Measurements from ENCODE around the gene TRIM16. TPM values are rescaled to one million over a fixed set of nuclear protein-coding genes. Genes with fewer than 3 reads are reported as not detected.
"Not testable (repeated sequence)": the region's sequence is repeated elsewhere in the genome, so short reads cannot be mapped to it uniquely, and the experiment has no call there.

Gene TRIM16
- polyA plus RNA-seq, 2 of the 4 experiments (the other 2 are of a cell fraction) = 275 to 297 TPM

DNA sequence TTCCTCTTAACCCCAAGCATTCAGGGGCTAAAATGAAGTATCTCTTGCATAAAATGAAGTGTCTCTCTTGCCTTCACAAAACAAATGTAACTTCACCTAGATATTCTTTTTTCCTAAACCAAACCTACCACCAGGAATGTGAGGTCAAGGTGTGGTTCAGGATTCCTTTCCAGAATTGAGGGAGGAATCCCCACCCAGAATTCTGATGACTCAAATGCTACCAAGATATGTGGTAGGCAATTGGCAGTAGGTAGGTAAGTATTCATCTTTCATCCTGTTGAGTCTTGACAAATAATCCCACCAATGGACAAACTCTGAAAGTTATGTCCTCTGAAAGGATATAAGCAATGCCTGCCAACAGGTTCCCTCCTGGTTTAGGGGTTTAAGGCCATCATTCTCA, 26.2 kb downstream of the TRIM16 start:
- Histone ChIP-seq H3K9me3 (no peaks in the 10 kb centered on the region), H3K4me3 (no peak overlapping the region), H3K4me1 (peaks cover 33% of the 10 kb centered on the region), H3K27ac (peak overlapping the region; percentile 49 to 56; a peak in 5 of 6 replicates), H3K4me2 (peak overlapping the region; percentile 41)
- POLR2A ChIA-PET = no interaction called here
- no peak for ATAC-seq
- CTCF ChIA-PET = interaction anchor here (2.2 kb wide), 1 partner anchor 8 kb away, joined by 6 read pairs; no protein-coding TSS in a partner anchor
- DNase-seq (ENCODE audit: low read depth in 1 of 2, low spot score in 1 of 2) = no peak
- no peak for TF ChIP-seq TFCP2L1 (CRISPR knock-in tag; IDR thresholded peaks at IDR 0.05)
- no peak for TF ChIP-seq HOXB13 (CRISPR knock-in tag; IDR thresholded peaks at IDR 0.05; ENCODE audit: low read depth)
- FAIRE-seq = no peak

- peak overlapping the region; percentile 2 to 57; a peak in 3 of 6 replicates for H3K27ac ChIP-seq
- DNase-seq (ENCODE audit: low read depth in 1 of 2, low spot score in 1 of 2) (no peak), FAIRE-seq (no peak), ATAC-seq (no peak)
- H3K9me3 ChIP-seq = no peaks in the 10 kb centered on the region
- 67% methylated on average over 3 of the region's 3 CpGs for WGBS (ENCODE audit: missing lambda C conversion rate)
- ChIA-PET CTCF (interaction anchor here (0.6 to 1.5 kb wide), 2 partner anchors 10 to 50 kb away, joined by 3 read pairs; no protein-coding TSS in a partner anchor), POLR2A (no interaction called here)
- no peak overlapping the region for H3K4me3 ChIP-seq
- peaks cover 36% of the 10 kb centered on the region for H3K4me1 ChIP-seq
- H3K4me2 ChIP-seq = no peak overlapping the region
- TF ChIP-seq RNF2 (IDR thresholded peaks at IDR 0.05; ENCODE audit: borderline replicate concordance, low read depth) = no peak
- TF ChIP-seq EHF (CRISPR knock-in tag; IDR thresholded peaks at IDR 0.05) = no peak
- TF ChIP-seq USF2 (IDR thresholded peaks at IDR 0.05) = no peak
- TF ChIP-seq MAZ (IDR thresholded peaks at IDR 0.05; ENCODE audit: borderline replicate concordance, low read depth, low read length) = no peak
- no peak for TF ChIP-seq ZNF302 (CRISPR knock-in tag; IDR thresholded peaks at IDR 0.05)
- peak; percentile 24; the same call in 1 of the 2 replicates for TF ChIP-seq MAX (IDR thresholded peaks at IDR 0.05)
- no peak for TF ChIP-seq JUNB (IDR thresholded peaks at IDR 0.05)
- TF ChIP-seq CBX2 (IDR thresholded peaks at IDR 0.05; ENCODE audit: borderline replicate concordance, low read depth) = no peak
- TF ChIP-seq CBX8 (IDR thresholded peaks at IDR 0.05) = no peak
- no peak for TF ChIP-seq GATA3 (IDR thresholded peaks at IDR 0.05; ENCODE audit: borderline replicate concordance)
- TF ChIP-seq, protein P1, sequence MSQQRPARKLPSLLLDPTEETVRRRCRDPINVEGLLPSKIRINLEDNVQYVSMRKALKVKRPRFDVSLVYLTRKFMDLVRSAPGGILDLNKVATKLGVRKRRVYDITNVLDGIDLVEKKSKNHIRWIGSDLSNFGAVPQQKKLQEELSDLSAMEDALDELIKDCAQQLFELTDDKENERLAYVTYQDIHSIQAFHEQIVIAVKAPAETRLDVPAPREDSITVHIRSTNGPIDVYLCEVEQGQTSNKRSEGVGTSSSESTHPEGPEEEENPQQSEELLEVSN (IDR thresholded peaks at IDR 0.05; ENCODE audit: borderline replicate concordance, low read depth) = 0 out of 2 replicates have a peak, but pooled peaks have one; percentile 27
- TF ChIP-seq NPAS2 (CRISPR knock-in tag; IDR thresholded peaks at IDR 0.05; ENCODE audit: borderline replicate concordance) = no peak
- TF ChIP-seq KDM5A (IDR thresholded peaks at IDR 0.05) = no peak
- TF ChIP-seq POLR2AphosphoS2 (conservative IDR thresholded peaks at IDR 0.05; ENCODE audit: low read length) = no peak
- no peak for TF ChIP-seq HOXB5 (CRISPR knock-in tag; IDR thresholded peaks at IDR 0.05)
These were observed 29.1 kb downstream of the TRIM16 start for GRCh38 chr17:15654886-15655561.

DNA sequence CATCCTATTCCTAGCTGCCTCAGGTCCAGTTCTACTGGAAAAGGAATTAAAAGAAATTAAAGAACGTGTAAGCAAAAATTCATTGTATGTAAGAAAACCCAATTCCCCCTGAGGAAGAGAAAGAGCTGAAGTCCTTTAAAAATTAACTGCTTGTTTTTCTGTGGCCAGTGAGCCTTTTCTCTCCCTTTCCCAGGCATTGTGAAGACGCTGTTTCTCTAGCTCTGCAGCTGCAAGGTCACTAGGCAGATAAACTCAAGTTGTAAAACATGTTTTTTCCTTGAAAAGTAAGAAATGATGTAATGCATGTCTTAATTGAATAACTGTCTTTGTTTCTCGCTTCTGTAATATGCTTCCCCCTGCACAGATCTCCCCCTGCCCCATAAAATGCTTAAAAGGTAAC, 29.7 kb downstream of the TRIM16 start:
- DNase-seq (ENCODE audit: low read depth in 1 of 2, low spot score in 1 of 2); H3K27ac ChIP-seq; H3K9me3 ChIP-seq; H3K4me3 ChIP-seq; ATAC-seq; POLR2A ChIA-PET; H3K4me2 ChIP-seq; FAIRE-seq; CTCF ChIA-PET: not testable (repeated sequence)
- 81% methylated on average over 3 of the region's 3 CpGs for WGBS (ENCODE audit: missing lambda C conversion rate)
- peaks cover 30% of the 10 kb centered on the region for H3K4me1 ChIP-seq

- POLR2A ChIA-PET = no interaction called here
- FAIRE-seq (no peak), ATAC-seq (no peak), DNase-seq (ENCODE audit: low read depth in 1 of 2, low spot score in 1 of 2) (no peak)
- CTCF ChIA-PET = interaction anchor here (1.1 to 2.2 kb wide), 3 partner anchors 9 to 175 kb away, joined by 3 to 5 read pairs (median 3); no protein-coding TSS in a partner anchor
- Histone ChIP-seq H3K4me1 (peaks cover 20% of the 10 kb centered on the region), H3K4me3 (no peak overlapping the region), H3K9me3 (no peaks in the 10 kb centered on the region), H3K27ac (peak overlapping the region in 1 of 2 experiments; percentile 95; a peak in 3 of 6 replicates), H3K4me2 (no peak overlapping the region)
- WGBS (ENCODE audit: missing lambda C conversion rate) = 85% methylated on average over 6 of the region's 6 CpGs
- TF ChIP-seq, protein P2, sequence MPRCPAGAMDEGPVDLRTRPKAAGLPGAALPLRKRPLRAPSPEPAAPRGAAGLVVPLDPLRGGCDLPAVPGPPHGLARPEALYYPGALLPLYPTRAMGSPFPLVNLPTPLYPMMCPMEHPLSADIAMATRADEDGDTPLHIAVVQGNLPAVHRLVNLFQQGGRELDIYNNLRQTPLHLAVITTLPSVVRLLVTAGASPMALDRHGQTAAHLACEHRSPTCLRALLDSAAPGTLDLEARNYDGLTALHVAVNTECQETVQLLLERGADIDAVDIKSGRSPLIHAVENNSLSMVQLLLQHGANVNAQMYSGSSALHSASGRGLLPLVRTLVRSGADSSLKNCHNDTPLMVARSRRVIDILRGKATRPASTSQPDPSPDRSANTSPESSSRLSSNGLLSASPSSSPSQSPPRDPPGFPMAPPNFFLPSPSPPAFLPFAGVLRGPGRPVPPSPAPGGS (IDR thresholded peaks at IDR 0.05) = no peak
- no peak for TF ChIP-seq TFCP2L1 (CRISPR knock-in tag; IDR thresholded peaks at IDR 0.05)
- no peak for TF ChIP-seq RNF2 (IDR thresholded peaks at IDR 0.05; ENCODE audit: borderline replicate concordance, low read depth)
- TF ChIP-seq MAX (IDR thresholded peaks at IDR 0.05) = no peak
- TF ChIP-seq, protein P1 (IDR thresholded peaks at IDR 0.05; ENCODE audit: borderline replicate concordance, low read depth) = no peak
- TF ChIP-seq PHF8 (IDR thresholded peaks at IDR 0.05; ENCODE audit: borderline replicate concordance, low read depth) = no peak
- no peak for TF ChIP-seq ATOH8 (CRISPR knock-in tag; IDR thresholded peaks at IDR 0.05; ENCODE audit: low read depth)
- TF ChIP-seq ZSCAN20 (CRISPR knock-in tag; IDR thresholded peaks at IDR 0.05) = no peak
- TF ChIP-seq POLR2A (IDR thresholded peaks at IDR 0.05; ENCODE audit: low read length) = no peak
- TF ChIP-seq HES2 (IDR thresholded peaks at IDR 0.05) = no peak
- no peak for TF ChIP-seq EHMT2 (IDR thresholded peaks at IDR 0.05; ENCODE audit: low read depth)
- no peak for TF ChIP-seq EP300 (IDR thresholded peaks at IDR 0.05)
These were observed 31.2 kb downstream of the TRIM16 start for GRCh38 chr17:15652960-15653359.

All from A549 (cell line).